AG04450 (cell line): ENCODE results near the gene MARK4. TPM values are rescaled to one million over a fixed set of nuclear protein-coding genes. Genes with fewer than 3 reads are reported as not detected.
A peak's percentile ranks its signal among the peaks of the same experiment; 100 is the strongest.
"Not testable (repeated sequence)": the region's sequence is repeated elsewhere in the genome, so short reads cannot be mapped to it uniquely, and the experiment has no call there.

ENCODE experiments used
- CTCF ChIA-PET: fragments of 300-600, 350-600 bp; formaldehyde crosslinking; extraction: SDS; loops from one replicate; lab custom pipeline; 2022; ENCODE audit warnings: antibody characterized with exemption, inconsistent platforms; lab: Charles Lee
- POLR2A ChIA-PET: fragments of 350-600 bp; formaldehyde crosslinking; extraction: SDS; loops from one replicate; lab custom pipeline; 2021; ENCODE audit warnings: antibody characterized with exemption, inconsistent platforms; lab: Yijun Ruan, JAX
- DNase-seq: peaks from one replicate; pipeline ENCODE4 v3.0.0-alpha.2; 2011; ENCODE audit warnings: low read depth, low spot score
- H3K27ac ChIP-seq: one replicate; pipeline ENCODE4 v1.5.1; 2012; ENCODE audit warnings: low read depth, low read length, control low read depth
- H3K27me3 ChIP-seq: one replicate; pipeline ENCODE4 v1.6.0; 2012; ENCODE audit warnings: low read length; ENCODE audit not compliant: control insufficient read depth, insufficient read depth
- H3K4me3 ChIP-seq: 2 replicates; pipeline ENCODE4 v1.5.1; 2011; ENCODE audit warnings: mild to moderate bottlenecking, low read depth, low read length, control low read depth
- H3K9me3 ChIP-seq: 2 replicates; pipeline ENCODE4 v1.5.1; 2012; ENCODE audit warnings: low read length; ENCODE audit not compliant: control insufficient read depth, insufficient read depth
- polyA plus RNA-seq: library from polyadenylated mRNA; depleted of rRNA; stranded (reverse); fragments of >200 nt; gene quantifications from 2 replicates; pipeline ENCODE4 v1.2.3, GENCODE V29; 2011
- TF ChIP-seq, protein P1 (sequence below): IDR thresholded peaks from 2 replicates; pipeline ENCODE4 v1.5.1; 2011; ENCODE audit warnings: low read depth, low read length, control low read depth, inconsistent platforms

Gene MARK4
- polyA plus RNA-seq, 1 experiment: 12.6 TPM

DNA sequence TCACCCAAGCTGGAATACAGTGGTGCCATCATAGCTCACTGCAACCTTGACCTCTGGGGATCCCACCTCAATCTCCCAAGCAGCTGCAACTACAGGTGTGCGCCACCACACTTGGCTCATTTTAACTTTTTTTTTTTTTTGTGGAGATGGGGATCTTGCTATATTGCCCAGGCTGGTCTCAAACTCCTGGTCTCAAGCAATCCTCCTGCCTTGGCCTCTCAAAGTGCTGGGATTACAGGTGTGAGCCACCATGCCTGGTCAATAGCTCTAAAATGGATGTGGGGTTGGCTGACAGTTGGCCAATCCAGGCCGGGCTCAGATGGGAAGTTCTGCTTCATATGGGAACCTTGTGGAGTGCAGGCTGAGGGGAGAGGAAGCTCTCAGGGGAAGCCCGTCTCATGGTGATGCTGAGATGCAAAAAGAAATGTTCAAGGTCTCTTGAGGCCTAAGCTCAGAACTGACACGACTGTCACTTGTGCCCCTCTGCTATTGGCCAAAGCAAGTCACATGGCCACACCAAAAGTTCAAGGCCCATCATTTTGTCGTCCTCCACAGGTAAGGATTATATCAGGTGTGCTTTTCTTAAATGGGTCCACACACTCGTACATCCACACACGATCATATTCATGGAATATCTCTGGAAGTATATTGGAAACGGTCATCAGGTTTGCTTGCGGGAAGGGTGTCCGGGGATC, 82.7 kb downstream of the MARK4 start:
- H3K4me3 ChIP-seq: no peak overlapping the region
- no peak for DNase-seq
- TF ChIP-seq, protein P1, sequence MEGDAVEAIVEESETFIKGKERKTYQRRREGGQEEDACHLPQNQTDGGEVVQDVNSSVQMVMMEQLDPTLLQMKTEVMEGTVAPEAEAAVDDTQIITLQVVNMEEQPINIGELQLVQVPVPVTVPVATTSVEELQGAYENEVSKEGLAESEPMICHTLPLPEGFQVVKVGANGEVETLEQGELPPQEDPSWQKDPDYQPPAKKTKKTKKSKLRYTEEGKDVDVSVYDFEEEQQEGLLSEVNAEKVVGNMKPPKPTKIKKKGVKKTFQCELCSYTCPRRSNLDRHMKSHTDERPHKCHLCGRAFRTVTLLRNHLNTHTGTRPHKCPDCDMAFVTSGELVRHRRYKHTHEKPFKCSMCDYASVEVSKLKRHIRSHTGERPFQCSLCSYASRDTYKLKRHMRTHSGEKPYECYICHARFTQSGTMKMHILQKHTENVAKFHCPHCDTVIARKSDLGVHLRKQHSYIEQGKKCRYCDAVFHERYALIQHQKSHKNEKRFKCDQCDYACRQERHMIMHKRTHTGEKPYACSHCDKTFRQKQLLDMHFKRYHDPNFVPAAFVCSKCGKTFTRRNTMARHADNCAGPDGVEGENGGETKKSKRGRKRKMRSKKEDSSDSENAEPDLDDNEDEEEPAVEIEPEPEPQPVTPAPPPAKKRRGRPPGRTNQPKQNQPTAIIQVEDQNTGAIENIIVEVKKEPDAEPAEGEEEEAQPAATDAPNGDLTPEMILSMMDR: no peak
- H3K27ac ChIP-seq: no peak overlapping the region
- CTCF ChIA-PET: no interaction called here
- POLR2A ChIA-PET: no interaction called here
- H3K27me3 ChIP-seq: peaks cover 4% of the 10 kb centered on the region
- no peaks in the 10 kb centered on the region for H3K9me3 ChIP-seq

DNA sequence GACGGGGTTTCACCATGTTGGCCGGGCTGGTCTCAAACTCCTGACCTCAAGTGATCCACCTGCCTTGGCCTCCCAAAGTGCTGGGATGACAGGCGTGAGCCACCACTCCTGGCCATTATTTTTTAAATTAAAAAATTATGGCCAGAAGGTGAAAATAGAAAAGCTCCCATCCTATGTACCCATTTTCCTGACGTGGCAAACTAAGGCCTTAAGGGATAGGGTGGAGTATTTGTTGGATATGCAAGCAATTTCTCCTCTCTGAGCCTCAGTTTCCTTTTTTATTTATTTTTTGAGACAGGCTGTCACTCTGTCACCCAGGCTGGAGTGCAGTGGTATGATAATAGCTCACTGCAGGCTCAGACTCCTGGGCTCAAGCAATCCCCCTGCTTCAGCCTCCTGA, 83.8 kb downstream of the MARK4 start:
- POLR2A ChIA-PET, H3K27ac ChIP-seq, H3K4me3 ChIP-seq, DNase-seq, CTCF ChIA-PET, H3K9me3 ChIP-seq, H3K27me3 ChIP-seq: not testable (repeated sequence)

DNA sequence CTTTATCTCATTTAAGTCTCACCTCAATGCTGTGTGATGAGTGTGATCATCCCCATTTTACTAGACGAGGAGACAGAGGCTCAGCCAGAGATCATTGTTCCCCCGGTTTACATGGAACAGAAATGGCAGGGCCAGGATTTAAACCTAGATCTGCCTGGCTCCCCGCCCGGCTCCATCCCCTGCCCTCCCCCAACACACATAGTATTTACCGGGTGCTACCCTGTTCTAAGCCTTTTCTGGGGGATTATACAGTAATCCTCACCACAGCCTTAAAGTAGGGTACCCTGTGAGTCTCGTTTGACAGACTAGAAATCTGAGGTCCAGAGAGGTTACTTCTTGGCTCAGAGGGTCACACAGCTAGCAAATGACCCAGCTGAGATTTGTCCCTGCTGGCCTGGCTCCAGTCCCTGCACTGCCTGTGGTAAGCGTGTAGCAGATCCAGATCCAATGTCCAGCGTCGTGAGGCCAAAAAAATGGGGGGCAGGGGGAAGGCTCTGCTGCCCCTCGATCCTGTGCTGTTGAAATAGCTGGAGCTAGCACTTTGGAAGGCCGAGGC, 85.7 kb downstream of the MARK4 start:
- H3K27me3 ChIP-seq: peaks cover 3% of the 10 kb centered on the region
- ChIA-PET CTCF (interaction anchor here (0.6 to 0.8 kb wide), 2 partner anchors 119 to 136 kb away, joined by 3 to 4 read pairs; no protein-coding TSS in a partner anchor), POLR2A (interaction anchor here (0.6 kb wide), 1 partner anchor 23 kb away, joined by 3 read pairs; no protein-coding TSS in a partner anchor)
- TF ChIP-seq, protein P1: no peak
- no peak overlapping the region for H3K27ac ChIP-seq
- no peak overlapping the region for H3K4me3 ChIP-seq
- H3K9me3 ChIP-seq: no peaks in the 10 kb centered on the region
- DNase-seq: no peak

DNA sequence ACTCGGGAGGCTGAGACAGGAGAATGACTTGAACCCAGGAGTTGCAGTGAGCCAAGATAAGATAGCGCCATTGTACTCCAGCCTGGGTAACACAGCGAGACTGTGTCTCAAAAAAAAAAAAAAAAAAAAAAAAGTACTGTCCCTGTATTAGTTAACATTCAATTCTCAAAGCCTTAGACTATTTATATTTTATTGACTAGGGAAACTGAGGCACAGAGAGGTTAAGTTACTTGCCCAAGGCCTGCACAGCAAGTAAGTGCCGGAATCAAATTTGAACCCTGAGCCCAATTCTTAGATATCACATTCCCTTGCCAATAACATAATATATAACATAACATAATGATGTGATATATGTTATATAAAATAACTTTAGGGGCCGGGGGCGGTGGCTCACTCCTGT, 88.6 kb downstream of the MARK4 start:
- CTCF ChIA-PET: interaction anchor here (0.8 to 2.3 kb wide), 12 partner anchors 12 to 435 kb away, joined by 3 to 16 read pairs (median 6); no protein-coding TSS in a partner anchor

DNA sequence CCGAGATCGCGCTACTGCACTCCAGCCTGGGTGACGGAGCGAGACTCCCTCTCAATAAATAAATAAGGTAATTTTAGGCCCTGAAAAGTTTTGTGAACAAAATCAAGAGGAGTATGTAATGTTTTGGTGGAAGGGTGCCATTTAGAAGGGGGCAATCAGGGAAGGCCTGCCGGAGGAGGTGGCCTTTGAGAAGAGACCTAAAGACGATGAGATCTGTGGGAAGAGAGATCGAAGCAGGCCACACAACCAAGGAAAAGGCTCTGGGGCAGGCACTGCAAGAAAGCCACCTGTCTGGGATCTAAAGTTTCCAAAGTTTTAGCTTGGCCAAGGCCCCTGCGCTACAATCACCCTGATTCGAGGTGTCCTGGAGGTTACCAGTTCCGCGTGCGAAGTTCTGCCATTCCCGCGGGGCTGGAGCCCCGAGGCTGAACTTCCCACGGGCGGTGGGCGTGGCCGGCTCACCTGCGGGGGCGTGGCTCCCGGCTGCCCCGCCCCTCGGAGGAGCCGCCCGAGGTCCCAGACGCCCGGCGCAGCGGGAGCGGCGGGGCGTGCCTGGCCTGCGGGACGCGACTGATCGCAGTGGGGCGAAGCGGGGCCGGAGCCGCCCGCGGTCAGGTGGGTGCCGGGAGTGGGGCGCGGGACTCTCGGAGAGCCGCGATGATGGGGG, 89.3 kb downstream of the MARK4 start, which contains the start of gene KLC3:
Gene KLC3 (plus strand): TSS at position 519 of the 667 bp plus-strand sequence. CDS start 4,792 bp downstream, outside the sequence.
- DNase-seq: no peak
- TF ChIP-seq, protein P1: no peak

More for the DNA sequence above, 88.6 kb downstream of the MARK4 start:
- no peak for DNase-seq
- Histone ChIP-seq H3K27me3 (peaks cover 3% of the 10 kb centered on the region), H3K9me3 (no peaks in the 10 kb centered on the region), H3K4me3 (no peak overlapping the region), H3K27ac (no peak overlapping the region)
- TF ChIP-seq, protein P1: no peak
- POLR2A ChIA-PET: no interaction called here

More for the DNA sequence above, 89.3 kb downstream of the MARK4 start, which contains the start of gene KLC3:
- H3K9me3 ChIP-seq: no peaks in the 10 kb centered on the region
- H3K27me3 ChIP-seq: peaks cover 6% of the 10 kb centered on the region
- ChIA-PET POLR2A (no interaction called here), CTCF (interaction anchor here (0.6 kb wide), 1 partner anchor 319 kb away, joined by 4 read pairs; no protein-coding TSS in a partner anchor)
- H3K4me3 ChIP-seq: 0 out of 2 replicates have a peak within 1 kb of the TSS, but pooled peaks have one; percentile 13
- no peak within 1 kb of the TSS for H3K27ac ChIP-seq
